RWPE2 (cell line): ENCODE data around the gene SOCS7.

Experiments used
- ATAC-seq: fragments of 200-7000 bp; cut with Tn5 transposase; 3 replicates; pipeline ENCODE4 v1.9.1; 2021; ENCODE audit warnings: low read depth
- DNase-seq: peaks from one replicate; pipeline ENCODE4 v3.0.0-alpha.2; 2020; ENCODE audit warnings: low spot score
- H3K27ac ChIP-seq: fragments of 450-650 bp; 2 replicates; pipeline ENCODE4 v1.5.1; 2017; ENCODE audit warnings: mild to moderate bottlenecking; ENCODE audit not compliant: poor library complexity, severe bottlenecking
- H3K27me3 ChIP-seq: fragments of 250-450 bp; sonication (Bioruptor Pico); 2 replicates; pipeline ENCODE4 v1.5.1; 2021; ENCODE audit warnings: mild to moderate bottlenecking, moderate library complexity; ENCODE audit not compliant: insufficient read depth, poor library complexity, severe bottlenecking
- H3K36me3 ChIP-seq: fragments of 250-450 bp; sonication (Bioruptor Pico); 2 replicates; pipeline ENCODE4 v1.5.1; 2020; ENCODE audit warnings: low read depth, mild to moderate bottlenecking, moderate library complexity
- H3K4me1 ChIP-seq: fragments of 250-450 bp; sonication (Bioruptor Pico); 2 replicates; pipeline ENCODE4 v1.5.1; 2021; ENCODE audit warnings: mild to moderate bottlenecking, moderate library complexity; ENCODE audit not compliant: insufficient read depth, poor library complexity, severe bottlenecking
- H3K4me3 ChIP-seq: fragments of 250-450 bp; sonication (Bioruptor Pico); 2 replicates; pipeline ENCODE4 v1.5.1; 2021; ENCODE audit warnings: mild to moderate bottlenecking, moderate library complexity; ENCODE audit not compliant: severe bottlenecking
- H3K9me3 ChIP-seq: fragments of 250-450 bp; sonication (Bioruptor Pico); 2 replicates; pipeline ENCODE4 v1.5.1; 2021; ENCODE audit warnings: mild to moderate bottlenecking, moderate library complexity; ENCODE audit not compliant: severe bottlenecking
- CTCF ChIP-seq: fragments of 450-650 bp; IDR thresholded peaks from one replicate; pipeline ENCODE4 v1.5.1; 2017; ENCODE audit warnings: mild to moderate bottlenecking, moderate library complexity; ENCODE audit not compliant: poor library complexity, severe bottlenecking

Gene SOCS7

GRCh38 chr17:38420518-38420917 lies 68.9 kb downstream of the SOCS7 start:
- Histone ChIP-seq H3K27ac (no peak overlapping the region), H3K4me1 (peaks cover 4% of the 10 kb centered on the region), H3K4me3 (no peak overlapping the region), H3K9me3 (no peaks in the 10 kb centered on the region), H3K36me3 (no peaks in the 10 kb centered on the region), H3K27me3 (peaks cover 25% of the 10 kb centered on the region)
- ATAC-seq (no peak), DNase-seq (no peak)
- TF ChIP-seq CTCF: no peak

- no peaks in the 10 kb centered on the region for H3K4me1 ChIP-seq
- no peak for DNase-seq
Measured at GRCh38 chr17:38421171-38421841, 69.7 kb downstream of the SOCS7 start.

DNA sequence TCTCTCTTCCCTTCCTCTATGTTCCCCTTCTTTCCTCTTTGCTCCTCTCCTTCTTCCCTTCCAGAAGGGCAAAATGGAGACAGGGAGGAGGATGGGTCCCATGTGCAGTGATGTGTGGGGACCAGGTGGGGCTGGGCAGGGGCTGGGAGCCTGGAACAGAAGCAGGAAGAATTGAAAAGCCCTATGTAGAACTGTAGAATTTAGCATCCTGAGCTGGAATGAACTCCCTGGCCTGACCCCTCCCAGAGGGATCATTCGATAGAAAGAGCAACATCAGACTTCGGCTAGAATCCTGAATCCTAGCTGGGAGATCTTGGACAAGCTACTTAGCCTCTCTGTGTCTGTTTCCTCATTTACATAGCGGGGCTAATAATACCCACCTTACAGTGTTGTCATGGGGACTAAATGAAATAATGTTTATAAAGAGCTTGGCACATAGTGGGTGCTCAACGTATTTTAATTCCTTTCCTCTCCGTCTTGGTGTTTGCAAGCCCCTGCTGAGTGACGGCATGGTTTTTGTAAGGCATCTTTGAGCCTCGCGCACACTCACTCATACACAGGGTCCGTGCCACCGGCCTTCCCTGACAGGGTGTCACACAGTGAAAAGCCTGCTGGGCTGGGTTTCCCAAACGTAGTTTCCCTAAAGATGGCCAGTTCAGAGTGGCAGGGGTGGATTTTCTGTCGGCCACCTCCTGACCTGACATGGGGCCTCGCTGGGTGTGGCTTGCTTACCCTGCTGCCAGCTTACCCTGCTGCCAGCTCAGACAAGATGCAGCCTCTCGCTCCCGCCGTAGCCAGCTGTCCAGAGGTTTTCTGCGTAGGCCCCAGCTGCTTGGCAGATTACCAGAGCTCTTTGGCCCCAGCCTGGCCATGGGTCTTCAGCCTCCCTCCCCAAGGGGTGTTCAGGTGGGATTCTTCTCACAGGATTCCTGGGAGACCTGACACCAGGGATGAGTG lies 70.5 kb downstream of the SOCS7 start:
- ATAC-seq (no peak), DNase-seq (no peak)
- peaks cover 25% of the 10 kb centered on the region for H3K27me3 ChIP-seq
- no peaks in the 10 kb centered on the region for H3K9me3 ChIP-seq
- H3K4me1 ChIP-seq: no peaks in the 10 kb centered on the region
- no peak overlapping the region for H3K27ac ChIP-seq
- no peaks in the 10 kb centered on the region for H3K36me3 ChIP-seq
- TF ChIP-seq CTCF: no peak
- H3K4me3 ChIP-seq: no peak overlapping the region

More at GRCh38 chr17:38421171-38421841, 69.7 kb downstream of the SOCS7 start:
- no peak for TF ChIP-seq CTCF
- H3K27ac ChIP-seq: no peak overlapping the region
- H3K27me3 ChIP-seq: peaks cover 25% of the 10 kb centered on the region
- no peaks in the 10 kb centered on the region for H3K36me3 ChIP-seq
- no peaks in the 10 kb centered on the region for H3K9me3 ChIP-seq
- no peak overlapping the region for H3K4me3 ChIP-seq
- ATAC-seq: no peak

DNA sequence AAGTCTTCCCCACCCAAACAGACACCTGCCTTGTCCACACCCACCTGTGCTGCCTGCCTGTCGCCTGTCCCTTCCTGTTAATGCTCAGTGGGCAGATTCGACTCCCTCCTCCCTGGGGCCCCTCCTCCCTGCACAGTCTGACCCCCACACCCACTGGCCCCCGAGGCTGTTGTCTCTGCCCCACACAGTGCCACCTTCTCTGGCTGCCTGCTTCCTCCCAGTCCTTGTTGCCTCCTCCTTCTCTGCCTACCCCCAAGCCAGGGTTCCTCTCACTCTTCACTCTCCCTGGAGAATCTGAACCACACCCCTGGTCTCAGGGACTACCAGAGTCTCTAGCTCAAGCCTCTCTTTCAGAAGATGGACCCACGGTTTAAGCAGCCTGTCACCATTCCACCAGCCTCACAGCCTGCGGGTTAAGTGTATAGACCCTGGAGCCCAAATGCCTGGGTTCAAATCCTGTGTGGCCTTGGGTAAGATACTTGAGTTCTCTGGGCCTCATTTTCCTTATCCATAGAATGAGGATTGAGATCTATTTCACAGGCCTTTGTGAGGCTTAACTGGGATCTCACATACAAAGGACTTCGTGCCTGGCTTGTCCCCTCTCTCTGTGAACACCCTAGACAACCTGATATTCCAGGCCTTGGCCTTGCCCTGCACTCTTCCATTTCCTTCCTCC lies 72.8 kb downstream of the SOCS7 start:
- Histone ChIP-seq H3K9me3 (no peaks in the 10 kb centered on the region), H3K4me3 (no peak overlapping the region), H3K4me1 (peaks cover 4% of the 10 kb centered on the region), H3K27me3 (peaks cover 10% of the 10 kb centered on the region), H3K36me3 (no peaks in the 10 kb centered on the region), H3K27ac (no peak overlapping the region)
- no peak for TF ChIP-seq CTCF
- DNase-seq: no peak
- no peak for ATAC-seq
